ENCODE measurements around the gene ZNF416.

The ZNF416 gene

DNA sequence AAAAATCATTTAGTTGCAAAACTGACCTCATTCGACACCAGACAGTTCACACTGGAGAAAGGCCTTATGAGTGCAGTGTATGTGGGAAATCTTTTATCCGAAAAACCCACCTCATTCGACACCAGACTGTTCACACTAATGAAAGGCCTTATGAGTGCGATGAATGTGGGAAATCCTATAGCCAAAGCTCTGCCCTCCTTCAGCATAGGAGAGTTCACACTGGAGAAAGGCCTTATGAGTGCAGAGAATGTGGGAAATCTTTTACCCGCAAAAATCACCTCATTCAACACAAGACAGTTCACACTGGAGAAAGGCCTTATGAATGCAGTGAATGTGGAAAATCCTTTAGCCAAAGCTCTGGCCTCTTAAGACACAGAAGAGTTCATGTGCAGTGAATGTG lies 28.2 kb upstream of the ZNF416 start:
- no peak overlapping the region for H3K4me3 ChIP-seq (ENCODE audit: low read length)
- no peak for TF ChIP-seq CTCF (conservative IDR thresholded peaks at IDR 0.05; ENCODE audit: low read length)
- no peak for DNase-seq (ENCODE audit: low read depth)

DNA sequence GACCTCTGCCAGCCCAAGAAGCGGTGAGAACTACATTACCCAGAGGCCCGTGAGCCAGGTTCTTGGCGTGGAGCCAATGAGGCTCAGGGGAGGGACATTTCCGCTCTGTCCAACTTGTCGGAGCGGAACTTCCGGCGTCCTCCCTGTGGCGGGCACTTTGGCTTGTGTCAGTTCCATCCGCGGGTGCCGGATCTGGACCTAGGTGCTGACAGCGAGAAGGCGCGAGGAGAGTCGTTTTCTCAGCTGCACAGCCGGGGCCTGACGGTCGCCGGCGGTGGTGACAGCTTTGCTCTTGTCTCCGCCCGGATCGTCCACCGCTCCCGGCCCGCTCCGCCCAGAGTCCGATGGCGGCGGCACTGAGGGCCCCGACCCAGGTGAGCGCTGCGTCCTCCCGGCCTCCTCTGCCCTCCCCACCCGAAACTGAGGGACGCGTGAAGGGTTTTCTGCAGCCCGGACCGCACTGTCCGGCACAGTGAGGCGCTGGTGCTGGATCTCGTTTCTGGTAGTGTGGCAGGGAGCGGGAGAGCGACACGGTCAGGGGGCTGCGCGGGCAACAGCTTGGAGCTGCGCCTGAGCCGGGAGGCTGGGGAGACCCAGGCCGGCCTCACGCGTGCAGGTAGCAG lies 21.2 kb upstream of the ZNF416 start, which contains the start of gene ZNF530:
TSS of gene ZNF530 (plus strand) at position 125 of the 623 bp plus-strand sequence. CDS start 4,461 bp downstream, outside the sequence.
- peak within 1 kb of the TSS; percentile 87 for H3K4me3 ChIP-seq (ENCODE audit: low read length)
- peak; percentile 89 for DNase-seq (ENCODE audit: low read depth)
- no peak for TF ChIP-seq CTCF (conservative IDR thresholded peaks at IDR 0.05; ENCODE audit: low read length)

DNA sequence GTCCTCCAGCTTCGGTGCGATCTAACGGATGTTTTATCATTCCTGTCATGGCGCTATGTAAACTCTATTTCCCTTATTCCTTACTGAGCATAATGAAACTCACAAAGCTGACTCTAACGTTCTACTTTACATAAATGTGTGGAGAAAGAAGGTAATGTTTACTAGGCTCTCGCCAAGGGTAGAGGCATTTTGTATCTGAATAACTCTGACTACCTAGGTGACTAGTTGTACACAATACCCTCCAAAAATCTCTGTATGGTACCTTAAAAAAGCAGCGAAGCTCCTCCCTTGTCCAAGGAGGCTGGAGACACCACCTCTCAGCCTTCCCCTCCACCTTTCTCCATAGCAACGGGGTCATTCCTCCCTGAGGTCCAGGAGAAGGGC lies 20.7 kb upstream of the ZNF416 start:
- no peak for TF ChIP-seq CTCF (conservative IDR thresholded peaks at IDR 0.05; ENCODE audit: low read length)
- H3K4me3 ChIP-seq (ENCODE audit: low read length): peak overlapping the region; percentile 87
- DNase-seq (ENCODE audit: low read depth): no peak

- no peak overlapping the region for H3K4me3 ChIP-seq (ENCODE audit: low read length)
- no peak for TF ChIP-seq CTCF (conservative IDR thresholded peaks at IDR 0.05; ENCODE audit: low read length)
- DNase-seq (ENCODE audit: low read depth): peak; percentile 81
These were observed 8.8 kb upstream of the ZNF416 start for GRCh38 chr19:57587529-57587928.

DNA sequence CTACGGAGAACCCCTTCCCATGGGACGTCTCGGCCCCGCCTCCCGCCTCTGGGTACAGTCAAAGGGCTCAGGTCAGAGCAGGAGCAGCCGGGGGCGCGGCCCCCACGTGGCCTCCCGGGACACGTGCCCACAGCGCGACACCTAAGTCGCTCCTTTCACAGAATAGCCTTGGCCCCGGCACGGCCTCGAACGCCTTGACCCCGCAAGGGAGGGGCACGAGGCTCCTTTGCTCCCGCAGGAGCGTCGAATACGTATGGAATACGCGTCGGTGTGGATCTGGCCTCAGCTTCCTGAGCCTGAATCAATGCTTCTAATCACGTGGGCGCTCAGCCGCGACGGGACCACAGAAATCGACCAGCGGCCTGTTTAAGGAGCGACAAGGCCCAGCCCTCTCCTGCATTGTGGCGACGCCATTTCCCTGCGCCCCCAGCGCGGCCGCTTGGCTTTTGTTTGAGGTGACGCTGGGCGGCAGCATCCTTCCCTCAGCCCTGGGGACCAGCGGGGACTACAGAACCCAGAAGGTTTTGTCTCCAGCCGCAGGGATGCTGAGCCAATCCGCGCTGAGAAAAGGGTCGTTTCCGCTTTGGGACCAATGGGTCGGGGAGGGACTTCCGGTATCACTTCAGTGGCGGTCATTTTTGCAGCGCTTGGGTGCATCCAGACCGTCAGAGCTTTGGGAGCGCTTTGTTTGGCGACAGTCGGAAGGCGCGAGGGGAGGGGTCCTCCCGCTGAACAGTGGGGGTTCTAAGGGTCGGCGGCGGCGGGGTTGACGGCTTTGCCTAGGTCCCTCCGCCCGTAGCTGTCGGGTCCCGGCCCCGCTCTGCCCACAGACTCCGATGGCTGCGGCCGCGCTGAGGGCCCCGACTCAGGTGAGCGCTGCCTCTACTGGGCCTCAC lies 5.1 kb upstream of the ZNF416 start, which contains the start of gene ZIK1:
TSS of gene ZIK1 (plus strand) at position 625 of the 896 bp plus-strand sequence. CDS start at position 837, 212 bp downstream.
- DNase-seq (ENCODE audit: low read depth): peak; percentile 91
- peak within 1 kb of the TSS; percentile 77 for H3K4me3 ChIP-seq (ENCODE audit: low read length)
- TF ChIP-seq CTCF (conservative IDR thresholded peaks at IDR 0.05; ENCODE audit: low read length): no peak; the same call in 1 of the 2 replicates

- DNase-seq (ENCODE audit: low read depth): no peak
- no peak overlapping the region; the same call in 1 of the 2 replicates for H3K4me3 ChIP-seq (ENCODE audit: low read length)
- TF ChIP-seq CTCF (conservative IDR thresholded peaks at IDR 0.05; ENCODE audit: low read length): no peak
These were observed 4.4 kb upstream of the ZNF416 start for GRCh38 chr19:57583104-57583520.
